Ammon's horn (tissue), 1 donor: ENCODE results near the gene POMZP3.
"Not testable (repeated sequence)": the region's sequence is repeated elsewhere in the genome, so short reads cannot be mapped to it uniquely, and the experiment has no call there.

Source experiments
- DNase-seq: peaks from one replicate; pipeline ENCODE4 v3.0.0-alpha.2; 2016; ENCODE audit warnings: low spot score

POMZP3 gene

GRCh38 chr7:76626989-76627642 is at the start of gene POMZP3:
POMZP3 (minus strand) TSS chr7:76627279; CDS start chr7:76626064, 1,215 bp downstream.
- DNase-seq: not testable (repeated sequence)

GRCh38 chr7:76675783-76676182 is 48.7 kb upstream of the POMZP3 start:
- DNase-seq: not testable (repeated sequence)

- DNase-seq: not testable (repeated sequence)
These were observed 46.3 kb upstream of the POMZP3 start for GRCh38 chr7:76673346-76673745.

GRCh38 chr7:76659212-76659611 is 32.1 kb upstream of the POMZP3 start:
- DNase-seq: not testable (repeated sequence)

- not testable (repeated sequence) for DNase-seq
These were observed 29.3 kb upstream of the POMZP3 start for GRCh38 chr7:76656425-76656824.

GRCh38 chr7:76642620-76643019 is 15.5 kb upstream of the POMZP3 start:
- DNase-seq: not testable (repeated sequence)

- DNase-seq: not testable (repeated sequence)
These were observed 10.1 kb upstream of the POMZP3 start for GRCh38 chr7:76637061-76637691.

- peak; percentile 6 for DNase-seq
These were observed 498 bp downstream of the POMZP3 start for GRCh38 chr7:76626581-76626980.

GRCh38 chr7:76619439-76620190 is 7.5 kb downstream of the POMZP3 start:
- not testable (repeated sequence) for DNase-seq

GRCh38 chr7:76613783-76614182 is 13.3 kb downstream of the POMZP3 start:
- DNase-seq: peak; percentile 68

GRCh38 chr7:76612232-76612631 is 14.8 kb downstream of the POMZP3 start:
- DNase-seq: not testable (repeated sequence)

GRCh38 chr7:76609864-76610263 is 17.2 kb downstream of the POMZP3 start:
- DNase-seq: not testable (repeated sequence)

- not testable (repeated sequence) for DNase-seq
These were observed 18.6 kb downstream of the POMZP3 start for GRCh38 chr7:76608469-76608868.

- DNase-seq: peak; percentile 64
These were observed 21.1 kb downstream of the POMZP3 start for GRCh38 chr7:76606027-76606426.

- not testable (repeated sequence) for DNase-seq
These were observed 26.4 kb downstream of the POMZP3 start for GRCh38 chr7:76600650-76601049.

GRCh38 chr7:76600116-76600482 is 27.0 kb downstream of the POMZP3 start:
- not testable (repeated sequence) for DNase-seq

GRCh38 chr7:76598590-76599264 is 28.4 kb downstream of the POMZP3 start:
- not testable (repeated sequence) for DNase-seq

GRCh38 chr7:76597288-76597687 is 29.8 kb downstream of the POMZP3 start:
- not testable (repeated sequence) for DNase-seq

GRCh38 chr7:76592694-76593093 is 34.4 kb downstream of the POMZP3 start:
- DNase-seq: not testable (repeated sequence)

GRCh38 chr7:76591602-76592304 is 35.3 kb downstream of the POMZP3 start:
- DNase-seq: not testable (repeated sequence)

- peak; percentile 1 for DNase-seq
These were observed 36.0 kb downstream of the POMZP3 start for GRCh38 chr7:76591033-76591432.
